DND-41 (cell line): ENCODE results near the gene CENPK.
"Not testable (repeated sequence)": the region's sequence is repeated elsewhere in the genome, so short reads cannot be mapped to it uniquely, and the experiment has no call there.

Experiments used
- ATAC-seq: fragments of 200-7000 bp; cut with Tn5 transposase; 3 replicates; pipeline ENCODE4 v1.9.1; 2021; ENCODE audit warnings: low read depth; ENCODE audit not compliant: insufficient read depth
- DNase-seq: peaks from one replicate; pipeline ENCODE4 v3.0.0-alpha.2; 2020
- H2AFZ ChIP-seq: 2 replicates; pipeline ENCODE4 v1.6.0; 2012; ENCODE audit warnings: low read depth, low read length
- H3K27ac ChIP-seq: 2 replicates; pipeline ENCODE4 v1.5.1; 2012; ENCODE audit warnings: low read length, inconsistent platforms
- H3K27me3 ChIP-seq: fragments of 200-600 bp; sonication (generic); 2 replicates; pipeline ENCODE4 v1.6.0; 2012; ENCODE audit warnings: low read length, mild to moderate bottlenecking, inconsistent platforms; ENCODE audit not compliant: insufficient read depth, poor library complexity
- H3K36me3 ChIP-seq: 2 replicates; pipeline ENCODE4 v1.5.1; 2012; ENCODE audit warnings: low read length, inconsistent platforms; ENCODE audit not compliant: insufficient read depth
- H3K4me1 ChIP-seq: 2 replicates; pipeline ENCODE4 v1.5.1; 2012; ENCODE audit warnings: mild to moderate bottlenecking, low read length; ENCODE audit not compliant: insufficient read depth
- H3K4me2 ChIP-seq: 2 replicates; pipeline ENCODE4 v1.6.0; 2012; ENCODE audit warnings: mild to moderate bottlenecking, moderate library complexity, low read length, inconsistent platforms; ENCODE audit not compliant: insufficient read depth
- H3K4me3 ChIP-seq, 2 experiments: fragments of 200-600 bp in 1 of 2; shearing (Covaris generic) in 1 of 2; 2 replicates each; pipeline ENCODE4 v1.5.1; 2012 to 2016; ENCODE audit warnings: inconsistent platforms in 2 of 2, low read length in 2 of 2, mild to moderate bottlenecking in 2 of 2, low read depth in 1 of 2, moderate library complexity in 1 of 2
- H3K79me2 ChIP-seq: 2 replicates; pipeline ENCODE4 v1.6.0; 2012; ENCODE audit warnings: low read length, inconsistent platforms; ENCODE audit not compliant: insufficient read depth
- H3K9ac ChIP-seq: 2 replicates; pipeline ENCODE4 v1.6.0; 2012; ENCODE audit warnings: low read depth, mild to moderate bottlenecking, inconsistent platforms, low read length, moderate library complexity
- H3K9me3 ChIP-seq: 2 replicates; pipeline ENCODE4 v1.5.1; 2012; ENCODE audit warnings: low read length, moderate library complexity, mild to moderate bottlenecking, inconsistent platforms; ENCODE audit not compliant: insufficient read depth, severe bottlenecking
- H4K20me1 ChIP-seq: 2 replicates; pipeline ENCODE4 v1.6.0; 2012; ENCODE audit warnings: low read length; ENCODE audit not compliant: insufficient read depth
- EZH2 ChIP-seq: IDR thresholded peaks from 3 replicates; pipeline ENCODE4 v1.6.1; 2012; ENCODE audit warnings: borderline replicate concordance, low read depth, mild to moderate bottlenecking, moderate library complexity, low read length, inconsistent platforms; ENCODE audit not compliant: severe bottlenecking
- TF ChIP-seq, protein P1 (sequence below): IDR thresholded peaks from 2 replicates; pipeline ENCODE4 v1.5.1; 2012; ENCODE audit warnings: borderline replicate concordance, low read length, moderate library complexity, mild to moderate bottlenecking; ENCODE audit not compliant: poor library complexity, severe bottlenecking; ENCODE audit errors: extremely low read depth

CENPK gene, protein sequence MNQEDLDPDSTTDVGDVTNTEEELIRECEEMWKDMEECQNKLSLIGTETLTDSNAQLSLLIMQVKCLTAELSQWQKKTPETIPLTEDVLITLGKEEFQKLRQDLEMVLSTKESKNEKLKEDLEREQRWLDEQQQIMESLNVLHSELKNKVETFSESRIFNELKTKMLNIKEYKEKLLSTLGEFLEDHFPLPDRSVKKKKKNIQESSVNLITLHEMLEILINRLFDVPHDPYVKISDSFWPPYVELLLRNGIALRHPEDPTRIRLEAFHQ

DNA sequence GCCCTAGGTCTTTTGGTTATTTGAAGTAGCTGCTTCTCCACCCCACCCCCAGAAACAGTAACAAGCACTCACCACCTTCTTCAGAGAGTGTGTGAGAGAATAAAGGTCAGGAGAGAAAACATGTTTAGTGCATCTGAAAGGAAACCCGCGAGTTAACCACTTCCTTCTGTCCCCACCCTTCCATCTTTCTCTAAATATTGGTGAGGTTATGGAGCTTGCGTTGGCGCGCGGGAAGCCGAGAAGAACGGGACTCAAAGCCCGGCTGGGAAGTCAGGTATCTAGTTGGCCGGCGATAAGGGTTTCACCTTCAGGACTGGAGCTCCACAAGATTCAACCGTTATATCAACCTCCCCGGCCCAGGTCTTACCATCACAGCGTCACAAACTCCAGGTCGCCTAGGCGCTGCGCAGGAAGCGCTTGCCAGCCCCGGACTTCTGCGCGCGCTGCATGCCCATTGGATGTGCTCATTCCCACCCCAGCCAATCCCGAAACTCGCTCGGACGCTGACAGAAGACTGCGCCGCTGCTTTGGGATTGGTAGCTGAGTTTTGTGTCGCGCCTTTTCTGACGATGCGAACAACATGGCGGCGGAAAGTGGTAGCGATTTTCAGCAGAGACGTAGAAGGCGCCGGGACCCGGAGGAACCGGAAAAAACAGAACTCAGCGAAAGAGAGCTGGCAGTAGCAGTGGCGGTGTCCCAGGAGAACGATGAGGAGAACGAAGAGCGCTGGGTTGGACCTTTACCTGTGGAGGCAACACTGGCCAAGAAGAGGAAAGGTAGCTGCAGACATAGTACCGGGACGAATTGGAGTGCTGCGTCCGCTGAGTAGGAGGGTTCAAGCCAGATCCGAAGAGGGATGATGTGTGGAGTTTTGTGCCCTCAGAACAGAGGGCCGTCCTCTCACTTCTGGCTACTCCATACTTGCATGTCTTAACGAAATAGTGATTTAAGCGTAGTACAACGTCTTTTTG lies at the start of gene CENPK, which contains the start of gene PPWD1:
Gene CENPK, minus strand, starts transcription at position 438 of the 971 bp plus-strand sequence. CDS start 8,261 bp downstream, outside the sequence.
Gene PPWD1, plus strand, starts transcription at position 566 of the 971 bp plus-strand sequence. Its CDS starts 15 bp downstream, at position 581.
- peak; percentile 96 for DNase-seq
- Histone ChIP-seq H3K27ac (peak within 1 kb of the TSS; percentile 94), H3K4me2 (peak within 1 kb of the TSS; percentile 89), H3K9me3 (no peaks in the 10 kb centered on the region), H3K9ac (peak within 1 kb of the TSS; percentile 64), H3K79me2 (peaks cover 86% of the 10 kb centered on the region), H3K4me3 (peak within 1 kb of the TSS; percentile 44 to 61), H3K4me1 (peaks cover 54% of the 10 kb centered on the region), H4K20me1 (no peaks in the 10 kb centered on the region; the same call in 1 of the 2 replicates), H3K27me3 (no peaks in the 10 kb centered on the region), H3K36me3 (peaks cover 37% of the 10 kb centered on the region), H2AFZ (peak within 1 kb of the TSS; percentile 96)
- peak; percentile 99 for ATAC-seq
- no peak for TF ChIP-seq EZH2
- TF ChIP-seq, protein P1, sequence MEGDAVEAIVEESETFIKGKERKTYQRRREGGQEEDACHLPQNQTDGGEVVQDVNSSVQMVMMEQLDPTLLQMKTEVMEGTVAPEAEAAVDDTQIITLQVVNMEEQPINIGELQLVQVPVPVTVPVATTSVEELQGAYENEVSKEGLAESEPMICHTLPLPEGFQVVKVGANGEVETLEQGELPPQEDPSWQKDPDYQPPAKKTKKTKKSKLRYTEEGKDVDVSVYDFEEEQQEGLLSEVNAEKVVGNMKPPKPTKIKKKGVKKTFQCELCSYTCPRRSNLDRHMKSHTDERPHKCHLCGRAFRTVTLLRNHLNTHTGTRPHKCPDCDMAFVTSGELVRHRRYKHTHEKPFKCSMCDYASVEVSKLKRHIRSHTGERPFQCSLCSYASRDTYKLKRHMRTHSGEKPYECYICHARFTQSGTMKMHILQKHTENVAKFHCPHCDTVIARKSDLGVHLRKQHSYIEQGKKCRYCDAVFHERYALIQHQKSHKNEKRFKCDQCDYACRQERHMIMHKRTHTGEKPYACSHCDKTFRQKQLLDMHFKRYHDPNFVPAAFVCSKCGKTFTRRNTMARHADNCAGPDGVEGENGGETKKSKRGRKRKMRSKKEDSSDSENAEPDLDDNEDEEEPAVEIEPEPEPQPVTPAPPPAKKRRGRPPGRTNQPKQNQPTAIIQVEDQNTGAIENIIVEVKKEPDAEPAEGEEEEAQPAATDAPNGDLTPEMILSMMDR, result no peak

DNA sequence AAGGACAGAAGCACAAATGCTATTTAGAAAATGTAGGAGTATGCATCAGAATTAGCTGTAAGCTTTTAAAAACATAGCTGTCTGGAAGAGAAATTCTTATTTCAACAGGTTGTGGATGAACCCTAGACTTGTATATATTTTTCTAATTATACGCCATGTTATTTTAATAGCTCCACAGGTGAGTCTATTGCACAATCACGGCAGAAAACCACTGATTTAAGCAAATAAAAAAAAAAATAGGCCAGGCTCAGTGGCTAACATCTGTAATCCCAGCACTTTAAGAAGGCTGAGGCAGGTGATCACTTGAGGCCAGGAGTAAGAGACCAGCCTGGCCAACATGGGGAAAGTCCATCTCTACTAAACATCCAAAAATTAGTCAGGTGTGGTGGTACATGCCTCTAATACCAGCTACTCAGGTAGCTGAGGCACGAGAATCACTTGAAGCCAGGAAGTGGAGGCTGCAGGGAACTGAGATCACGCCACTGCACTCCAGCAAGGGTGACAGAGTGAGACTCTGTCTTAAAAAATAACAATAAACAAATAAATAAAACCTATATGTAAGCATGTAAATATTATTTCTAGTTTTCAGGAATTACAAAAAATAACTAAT lies 49.4 kb upstream of the CENPK start:
- no peaks in the 10 kb centered on the region for H3K27me3 ChIP-seq
- peaks cover 18% of the 10 kb centered on the region for H3K79me2 ChIP-seq
- H2AFZ ChIP-seq, result no peak overlapping the region
- no peaks in the 10 kb centered on the region for H4K20me1 ChIP-seq
- no peaks in the 10 kb centered on the region for H3K9me3 ChIP-seq
- no peak overlapping the region for H3K4me2 ChIP-seq
- no peak overlapping the region for H3K9ac ChIP-seq
- ATAC-seq (no peak), DNase-seq (no peak)
- H3K4me1 ChIP-seq, result no peaks in the 10 kb centered on the region
- H3K4me3 ChIP-seq, result no peak overlapping the region
- H3K27ac ChIP-seq, result no peak overlapping the region
- H3K36me3 ChIP-seq, result peaks cover 73% of the 10 kb centered on the region
- no peak for TF ChIP-seq EZH2
- TF ChIP-seq, protein P1, result no peak

DNA sequence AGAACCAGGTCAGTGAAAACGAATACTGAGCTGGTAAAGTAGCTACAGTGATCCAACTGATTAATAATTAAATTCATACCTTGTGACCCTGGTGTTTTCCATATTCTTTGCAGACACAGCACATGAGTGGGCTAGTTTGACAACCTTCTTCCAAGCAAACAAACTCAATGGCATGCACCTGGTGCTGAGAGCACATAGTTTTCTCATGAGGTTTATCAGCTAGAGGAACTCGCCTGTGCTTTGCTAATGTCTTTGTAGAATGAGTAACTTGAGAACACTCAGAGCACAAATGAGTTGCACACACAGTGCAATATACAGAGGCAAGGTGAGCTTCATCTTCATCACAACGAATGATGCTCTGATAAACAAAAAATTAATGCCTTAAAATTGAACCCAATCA lies 48.6 kb upstream of the CENPK start:
- DNase-seq (no peak), ATAC-seq (no peak)
- Histone ChIP-seq H3K4me3 (no peak overlapping the region), H3K4me2 (no peak overlapping the region), H3K36me3 (peaks cover 74% of the 10 kb centered on the region), H3K79me2 (0 out of 2 replicates have a peak, but pooled peaks cover 10% of the 10 kb centered on the region), H4K20me1 (no peaks in the 10 kb centered on the region), H3K9ac (no peak overlapping the region), H3K27me3 (no peaks in the 10 kb centered on the region), H3K4me1 (no peaks in the 10 kb centered on the region), H2AFZ (no peak overlapping the region), H3K27ac (no peak overlapping the region), H3K9me3 (no peaks in the 10 kb centered on the region)
- TF ChIP-seq, protein P1, result no peak
- no peak for TF ChIP-seq EZH2

DNA sequence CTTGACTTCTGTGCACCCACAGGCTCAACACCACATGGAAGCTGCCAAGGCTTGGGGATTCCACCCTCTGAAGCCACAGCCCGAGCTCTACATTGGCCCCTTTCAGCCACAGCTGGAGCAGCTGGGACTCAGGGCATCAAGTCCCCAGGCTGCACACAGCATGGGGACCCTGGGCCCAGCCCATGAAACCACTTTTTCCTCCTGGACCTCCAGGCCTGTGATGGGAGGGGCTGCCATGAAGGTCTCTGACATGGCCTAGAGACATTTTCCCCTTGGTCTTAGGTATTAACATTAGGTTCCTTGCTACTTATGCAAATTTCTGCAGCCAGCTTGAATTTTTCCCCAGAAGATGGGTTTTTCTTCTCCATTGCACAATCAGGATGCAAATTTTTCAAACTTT lies 38.8 kb upstream of the CENPK start:
- H3K36me3 ChIP-seq, result peaks cover 74% of the 10 kb centered on the region
- not testable (repeated sequence) for ATAC-seq, H4K20me1 ChIP-seq, H3K27ac ChIP-seq, H3K4me2 ChIP-seq, H3K4me1 ChIP-seq, H3K9me3 ChIP-seq, H3K79me2 ChIP-seq, H3K27me3 ChIP-seq, H2AFZ ChIP-seq, H3K4me3 ChIP-seq, H3K9ac ChIP-seq, DNase-seq
